Mesothelial cell of epicardium (in vitro differentiated cells): ENCODE measurements around the gene TRPV5. TPM values are rescaled to one million over a fixed set of nuclear protein-coding genes. Genes with fewer than 3 reads are reported as not detected.

Experiments used
- DNase-seq, 2 experiments: peaks; one replicate each; pipeline ENCODE4 v3.0.0; 2021; ENCODE audit warnings: low spot score in 2 of 2; ENCODE audit not compliant: unreplicated experiment in 2 of 2
- H3K27ac Mint-ChIP-seq: 2 replicates; pipeline ENCODE4 v1.8.0; 2021; ENCODE audit warnings: mixed read lengths
- H3K27me3 Mint-ChIP-seq: 2 replicates; pipeline ENCODE4 v1.8.0; 2021; ENCODE audit warnings: low read depth, mixed read lengths
- H3K36me3 Mint-ChIP-seq: 2 replicates; pipeline ENCODE4 v1.8.0; 2021; ENCODE audit warnings: mixed read lengths
- H3K4me1 Mint-ChIP-seq: 2 replicates; pipeline ENCODE4 v1.8.0; 2021; ENCODE audit warnings: mixed read lengths
- H3K4me3 Mint-ChIP-seq: 2 replicates; pipeline ENCODE4 v1.8.0; 2021; ENCODE audit warnings: mild to moderate bottlenecking, moderate library complexity, mixed read lengths
- H3K9me3 Mint-ChIP-seq: 2 replicates; pipeline ENCODE4 v1.8.0; 2021; ENCODE audit warnings: mixed read lengths
- CTCF ChIP-seq: fragments of 200-600 bp; sonication (generic); IDR thresholded peaks from one replicate; pipeline ENCODE4 v1.5.0; 2021; ENCODE audit warnings: antibody characterized with exemption; ENCODE audit not compliant: unreplicated experiment
- total RNA-seq: library from RNA; stranded (reverse); gene quantifications from 3 replicates; pipeline ENCODE4 v1.2.1, GENCODE V29; 2021

Gene TRPV5
- total RNA-seq, 1 donor from 2014 or later, result 0.56 TPM

- Mint-ChIP-seq H3K9me3 (no peaks in the 10 kb centered on the region), H3K4me1 (no peaks in the 10 kb centered on the region), H3K36me3 (peaks cover 12% of the 10 kb centered on the region), H3K27ac (no peak overlapping the region), H3K4me3 (no peak overlapping the region), H3K27me3 (no peaks in the 10 kb centered on the region)
- no peak for DNase-seq
- TF ChIP-seq CTCF, result no peak
Measured at GRCh38 chr7:142868986-142869415, 64.5 kb downstream of the TRPV5 start.

GRCh38 chr7:142868188-142868985, 65.2 kb downstream of the TRPV5 start:
- TF ChIP-seq CTCF, result no peak
- Mint-ChIP-seq H3K27ac (no peak overlapping the region), H3K36me3 (peaks cover 12% of the 10 kb centered on the region), H3K4me3 (no peak overlapping the region), H3K9me3 (no peaks in the 10 kb centered on the region), H3K27me3 (no peaks in the 10 kb centered on the region), H3K4me1 (no peaks in the 10 kb centered on the region)
- DNase-seq, result no peak

GRCh38 chr7:142867398-142868187, 66.0 kb downstream of the TRPV5 start:
- H3K36me3 Mint-ChIP-seq, result peaks cover 13% of the 10 kb centered on the region

GRCh38 chr7:142867097-142867378, 66.5 kb downstream of the TRPV5 start:
- TF ChIP-seq CTCF, result no peak
- H3K4me1 Mint-ChIP-seq, result no peaks in the 10 kb centered on the region
- H3K9me3 Mint-ChIP-seq, result no peaks in the 10 kb centered on the region
- no peaks in the 10 kb centered on the region for H3K27me3 Mint-ChIP-seq
- no peak overlapping the region for H3K27ac Mint-ChIP-seq
- H3K4me3 Mint-ChIP-seq, result no peak overlapping the region
- DNase-seq, result no peak
- peaks cover 13% of the 10 kb centered on the region for H3K36me3 Mint-ChIP-seq

More at GRCh38 chr7:142867398-142868187, 66.0 kb downstream of the TRPV5 start:
- no peaks in the 10 kb centered on the region for H3K4me1 Mint-ChIP-seq
- no peak for TF ChIP-seq CTCF
- H3K9me3 Mint-ChIP-seq, result no peaks in the 10 kb centered on the region
- no peak for DNase-seq
- H3K4me3 Mint-ChIP-seq, result no peak overlapping the region
- H3K27ac Mint-ChIP-seq, result no peak overlapping the region
- no peaks in the 10 kb centered on the region for H3K27me3 Mint-ChIP-seq

- no peak overlapping the region for H3K27ac Mint-ChIP-seq
- no peak overlapping the region for H3K4me3 Mint-ChIP-seq
- H3K4me1 Mint-ChIP-seq, result no peaks in the 10 kb centered on the region
- TF ChIP-seq CTCF, result peak; percentile 33
- H3K27me3 Mint-ChIP-seq, result no peaks in the 10 kb centered on the region
- DNase-seq, result no peak
- H3K9me3 Mint-ChIP-seq, result no peaks in the 10 kb centered on the region
- H3K36me3 Mint-ChIP-seq, result peaks cover 14% of the 10 kb centered on the region
Measured at GRCh38 chr7:142866361-142867096, 67.0 kb downstream of the TRPV5 start.
